HCT116 (cell line): Measurements from ENCODE around the gene RREB1.

Experiments
- CTCF ChIP-seq, 3 experiments: fragments of 200-600 bp in 1 of 3; sonication (generic) in 1 of 3; IDR thresholded peaks in 2 of 3; conservative IDR thresholded peaks in 1 of 3; 2 replicates each; pipeline ENCODE4 v1.5.1; 2012 to 2017; ENCODE audit warnings: low read depth in 2 of 3, low read length in 2 of 3, antibody characterized with exemption in 1 of 3, borderline replicate concordance in 1 of 3, control low read depth in 1 of 3, mild to moderate bottlenecking in 1 of 3, mixed read lengths in 1 of 3, mixed run types in 1 of 3, moderate library complexity in 1 of 3; ENCODE audit not compliant: insufficient read depth in 1 of 3
- EGR1 ChIP-seq: IDR thresholded peaks from 2 replicates; pipeline ENCODE4 v1.6.1; 2012; ENCODE audit warnings: low read depth
- EZH2 ChIP-seq: fragments of 200-600 bp; sonication (generic); IDR thresholded peaks from 2 replicates; pipeline ENCODE4 v1.6.1; 2017; ENCODE audit warnings: antibody characterized with exemption, mixed run types
- POLR2A ChIP-seq: IDR thresholded peaks from 2 replicates; pipeline ENCODE4 v1.7.0; 2011; ENCODE audit warnings: borderline replicate concordance; ENCODE audit not compliant: insufficient read depth, insufficient read length; ENCODE audit errors: extremely low read depth
- POLR2AphosphoS5 ChIP-seq: IDR thresholded peaks from 2 replicates; pipeline ENCODE4 v1.6.1; 2011; ENCODE audit warnings: mild to moderate bottlenecking, low read depth, low read length, moderate library complexity
- YY1 ChIP-seq: IDR thresholded peaks from 2 replicates; pipeline ENCODE4 v1.6.1; 2011; ENCODE audit warnings: low read length, low read depth, moderate library complexity, mild to moderate bottlenecking; ENCODE audit not compliant: insufficient replicate concordance; ENCODE audit errors: extremely low read depth
- ZNF274 ChIP-seq: fragments of 200-500 bp; sonication (Bioruptor generic); IDR thresholded peaks from 2 replicates; pipeline ENCODE4 v1.6.1; 2014; ENCODE audit warnings: mild to moderate bottlenecking, low read depth, low read length, inconsistent platforms

GRCh38 chr6:7085911-7086310 is 21.9 kb upstream of the RREB1 start:
- no peak for TF ChIP-seq EGR1
- TF ChIP-seq CTCF (IDR thresholded peaks at IDR 0.05 in 2 of 3, conservative IDR thresholded peaks at IDR 0.05 in 1 of 3; ENCODE audit: borderline replicate concordance in 1 of 3, insufficient read depth in 1 of 3, low read depth in 2 of 3, low read length in 2 of 3), result no peak
- TF ChIP-seq ZNF274, result no peak
- TF ChIP-seq POLR2A, result no peak
- TF ChIP-seq EZH2, result no peak
- no peak for TF ChIP-seq YY1
- TF ChIP-seq POLR2AphosphoS5, result no peak
